GM20431 (cell line): ENCODE measurements around the gene BCR.

ENCODE experiments used
- in situ Hi-C: fragments of 300-500 bp; cut with MseI, MboI; formaldehyde crosslinking; loops from one replicate; pipeline ENCODE4 v1.15.0; 2020; ENCODE audit warnings: low sequenced_read_pairs; ENCODE audit not compliant: unreplicated experiment

BCR gene

DNA sequence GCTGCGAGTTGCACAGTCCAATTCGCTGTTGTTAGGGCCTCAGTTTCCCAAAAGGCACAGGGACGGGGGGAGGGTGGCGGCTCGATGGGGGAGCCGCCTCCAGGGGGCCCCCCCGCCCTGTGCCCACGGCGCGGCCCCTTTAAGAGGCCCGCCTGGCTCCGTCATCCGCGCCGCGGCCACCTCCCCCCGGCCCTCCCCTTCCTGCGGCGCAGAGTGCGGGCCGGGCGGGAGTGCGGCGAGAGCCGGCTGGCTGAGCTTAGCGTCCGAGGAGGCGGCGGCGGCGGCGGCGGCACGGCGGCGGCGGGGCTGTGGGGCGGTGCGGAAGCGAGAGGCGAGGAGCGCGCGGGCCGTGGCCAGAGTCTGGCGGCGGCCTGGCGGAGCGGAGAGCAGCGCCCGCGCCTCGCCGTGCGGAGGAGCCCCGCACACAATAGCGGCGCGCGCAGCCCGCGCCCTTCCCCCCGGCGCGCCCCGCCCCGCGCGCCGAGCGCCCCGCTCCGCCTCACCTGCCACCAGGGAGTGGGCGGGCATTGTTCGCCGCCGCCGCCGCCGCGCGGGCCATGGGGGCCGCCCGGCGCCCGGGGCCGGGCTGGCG, at the start of gene BCR:
Gene BCR (plus strand): TSS at position 209 of the 592 bp plus-strand sequence. CDS start 452 bp downstream, outside the sequence.
- in situ Hi-C loops = no loop called here

DNA sequence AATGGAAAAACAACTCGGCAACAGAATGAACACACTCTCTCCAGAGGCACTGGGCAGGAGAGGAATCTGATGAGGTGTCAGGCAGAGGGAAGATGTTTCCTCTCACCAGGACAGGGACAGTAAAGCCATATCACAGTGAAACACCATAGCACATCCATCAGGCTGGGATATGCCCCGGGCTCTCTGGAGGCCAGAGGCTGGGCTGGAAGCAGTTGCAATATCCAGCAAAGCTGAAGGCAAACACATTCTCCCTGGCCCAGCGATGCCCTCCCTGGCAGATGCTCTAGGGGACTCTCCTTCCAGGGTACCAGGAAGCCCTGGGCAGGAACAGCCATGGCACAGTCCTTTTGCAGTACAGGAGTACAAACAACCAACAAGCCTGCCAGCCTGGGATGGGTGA, 49.6 kb upstream of the BCR start:
- in situ Hi-C loops = loop anchor here (25.0 kb wide), 1 partner anchor 343 kb away; no protein-coding TSS in a partner anchor

DNA sequence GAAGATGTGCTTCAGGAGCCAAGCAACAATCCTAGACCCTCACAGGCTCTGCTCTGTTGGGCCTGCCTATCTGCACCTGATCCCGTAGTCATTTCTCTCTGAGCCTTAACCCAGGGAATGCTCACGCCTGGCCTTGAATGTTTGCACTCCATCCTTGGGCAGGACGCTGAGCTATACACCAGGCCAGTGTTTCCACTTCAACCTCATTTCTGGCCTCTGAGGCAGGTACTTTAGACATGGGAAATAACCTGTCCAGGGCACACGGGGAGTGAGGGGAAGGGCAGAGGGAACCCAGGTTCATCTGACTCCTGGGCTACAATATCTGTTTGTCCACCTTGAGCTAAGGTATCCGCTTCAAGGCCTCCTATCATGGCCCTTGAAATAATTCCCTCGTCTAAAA, 48.4 kb upstream of the BCR start:
- in situ Hi-C loops = loop anchor here (25.0 kb wide), 1 partner anchor 345 kb away; no protein-coding TSS in a partner anchor

DNA sequence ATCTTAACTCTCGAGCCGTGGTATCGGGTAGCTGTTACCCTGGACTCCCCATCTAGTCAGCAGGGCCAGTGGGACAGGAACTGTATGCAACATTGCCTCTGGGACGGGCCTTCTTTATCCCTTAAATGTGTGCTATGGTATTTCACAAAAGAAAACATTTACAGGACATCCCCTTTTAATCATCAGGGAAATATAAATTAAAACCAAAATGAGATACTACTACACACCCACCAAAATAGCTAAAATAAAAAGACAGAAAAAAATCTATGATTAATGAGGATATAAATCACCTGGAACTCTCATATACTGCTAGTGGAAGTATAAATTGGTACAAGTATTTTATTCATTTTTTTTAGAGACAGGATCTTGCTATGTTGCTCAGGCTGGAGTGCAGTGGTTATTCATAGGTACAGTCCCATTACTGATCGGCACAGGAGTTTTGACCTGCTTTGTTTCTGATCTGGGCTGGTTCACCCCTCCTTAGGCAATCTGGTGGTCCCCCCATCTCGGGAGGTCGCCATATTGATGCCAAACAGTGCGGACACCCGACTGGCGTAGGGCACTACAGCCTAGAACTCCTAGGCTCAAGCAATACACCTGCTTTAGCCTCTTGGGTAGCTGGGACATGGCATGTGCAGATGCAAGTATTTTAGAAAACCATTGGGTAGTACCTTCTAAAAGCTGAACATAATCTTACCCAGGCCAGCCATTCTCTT, 47.8 kb upstream of the BCR start:
- in situ Hi-C loops = loop anchor here (25.0 kb wide), 1 partner anchor 345 kb away; no protein-coding TSS in a partner anchor

DNA sequence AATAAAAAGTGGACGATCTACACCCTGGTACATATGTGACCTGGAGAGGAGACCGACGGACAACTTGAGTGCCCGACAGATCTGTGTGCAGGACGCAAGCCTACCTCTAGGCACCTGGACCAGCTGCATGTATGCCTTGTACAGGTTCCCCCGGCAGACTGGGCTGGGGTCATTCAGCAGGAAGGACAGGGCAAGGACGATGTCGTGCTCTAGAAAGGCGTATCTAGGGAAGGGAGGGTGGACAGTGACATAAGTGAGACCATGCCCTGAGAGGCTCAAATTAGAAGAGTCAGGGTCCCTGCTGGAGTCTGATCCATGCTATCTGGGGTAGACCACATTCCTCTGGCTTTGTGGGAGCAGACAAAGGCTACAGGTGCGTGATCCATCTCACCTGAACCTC, 46.4 kb upstream of the BCR start:
- in situ Hi-C loops = loop anchor here (25.0 kb wide), 1 partner anchor 347 kb away; no protein-coding TSS in a partner anchor

DNA sequence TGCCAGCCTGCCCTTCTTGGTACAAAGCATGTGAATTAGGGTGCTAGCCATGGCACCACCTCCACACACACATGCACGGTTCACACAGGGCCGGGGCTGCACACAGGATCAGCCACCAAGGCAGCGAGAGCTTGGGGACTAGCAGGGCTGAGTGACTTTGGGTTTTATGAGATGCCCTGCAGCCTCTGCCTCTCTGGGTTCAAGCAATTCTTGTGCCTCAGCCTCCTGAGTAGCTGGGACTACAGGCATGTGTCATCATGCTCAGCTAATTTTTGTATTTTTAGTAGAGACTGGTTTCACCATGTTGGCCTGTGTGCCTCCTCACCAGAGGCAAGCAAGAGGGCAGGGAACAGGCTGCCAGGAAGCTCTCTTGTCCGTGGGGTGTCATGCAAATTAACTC, 43.3 kb upstream of the BCR start:
- in situ Hi-C loops = loop anchor here (25.0 kb wide), 1 partner anchor 350 kb away; no protein-coding TSS in a partner anchor

DNA sequence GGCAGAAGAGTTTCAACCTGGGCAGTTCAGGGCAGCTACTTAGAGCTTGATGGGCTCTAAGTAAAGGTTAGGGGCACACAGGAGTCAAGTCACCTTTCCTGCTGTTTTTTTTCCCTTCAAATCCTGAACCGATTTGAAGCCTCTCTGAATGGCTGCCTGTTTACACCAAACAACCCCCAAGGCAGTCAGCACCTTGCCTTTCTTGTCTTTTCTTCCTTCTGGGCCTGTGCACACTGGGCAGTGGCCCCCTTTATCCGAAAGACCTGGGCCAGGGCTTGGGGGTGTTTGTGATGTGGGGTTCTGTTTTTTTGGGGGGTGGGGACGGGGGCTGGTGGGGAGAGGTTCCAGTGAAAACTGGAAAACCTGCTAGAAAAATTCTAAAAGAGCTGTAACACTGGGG, 42.8 kb upstream of the BCR start:
- in situ Hi-C loops = loop anchor here (25.0 kb wide), 1 partner anchor 350 kb away; no protein-coding TSS in a partner anchor

DNA sequence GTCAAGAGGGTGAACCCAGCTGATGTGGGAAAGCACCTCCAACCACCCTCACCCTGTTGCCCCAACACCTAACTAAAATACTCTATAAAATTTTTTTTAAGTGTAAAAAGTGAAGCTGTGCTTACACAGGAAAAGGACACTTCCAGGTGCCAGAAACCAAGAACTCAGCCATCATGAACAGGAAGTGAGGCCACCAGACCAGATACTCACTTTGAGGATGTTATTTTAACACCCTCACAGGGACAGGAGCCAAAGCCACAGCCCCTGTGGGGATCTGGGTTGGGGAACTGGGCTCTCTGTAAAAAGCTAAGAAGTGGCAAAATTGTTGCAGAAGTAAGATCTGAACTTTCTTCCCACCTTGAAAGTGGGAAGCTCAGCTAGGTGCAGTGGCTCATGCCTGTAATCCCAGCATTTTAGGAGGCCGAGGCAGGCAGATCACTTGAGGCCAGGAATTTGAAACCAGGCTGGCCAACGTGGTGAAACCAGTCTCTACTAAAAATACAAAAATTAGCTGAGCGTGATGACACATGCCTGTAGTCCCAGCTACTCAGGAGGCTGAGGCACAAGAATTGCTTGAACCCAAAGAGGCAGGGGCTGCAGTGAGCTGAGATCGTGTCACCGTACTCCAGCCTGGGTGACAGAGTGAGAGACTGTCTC, 42.3 kb upstream of the BCR start:
- in situ Hi-C loops = loop anchor here (25.0 kb wide), 1 partner anchor 351 kb away; no protein-coding TSS in a partner anchor

DNA sequence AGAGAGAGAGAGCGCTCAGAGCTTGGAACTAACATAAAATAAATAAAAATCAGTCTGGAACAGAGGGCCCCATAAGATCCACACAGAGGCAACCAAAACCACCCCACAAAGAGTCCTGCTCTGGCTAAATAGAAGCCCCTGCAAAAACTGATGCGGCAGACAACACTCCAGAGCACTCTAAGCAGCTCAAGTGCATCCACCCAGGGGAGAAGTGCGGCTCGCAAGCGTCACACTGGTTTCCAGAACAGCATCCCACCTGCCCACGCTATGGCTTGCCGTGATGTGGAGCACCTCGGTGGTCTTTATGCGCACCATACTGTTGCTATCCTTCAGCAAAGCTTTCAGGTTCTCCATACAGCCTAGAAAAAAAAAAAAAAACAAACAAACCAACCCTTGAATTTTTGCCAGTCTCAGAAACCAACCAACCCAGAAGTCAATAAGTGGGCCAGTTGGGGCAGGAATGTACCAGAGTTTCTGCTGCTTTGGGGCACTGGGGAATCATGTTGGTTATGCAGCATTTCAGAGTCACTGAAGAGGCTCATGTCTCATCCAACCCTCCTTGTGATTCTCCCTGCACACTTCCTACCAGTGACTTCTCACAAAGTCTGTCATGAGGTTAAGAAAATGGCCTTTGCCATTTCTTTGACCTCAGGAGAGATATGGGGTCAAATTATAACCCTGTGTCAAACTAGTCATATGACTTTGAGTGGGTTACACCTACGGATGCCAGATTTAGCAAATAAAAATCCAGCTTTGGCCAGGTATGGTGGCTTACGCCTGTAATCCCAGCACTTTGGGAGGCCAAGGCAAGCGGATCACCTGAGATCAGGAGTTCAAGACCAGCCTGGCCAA, 41.5 kb upstream of the BCR start:
- in situ Hi-C loops = loop anchor here (25.0 kb wide), 1 partner anchor 352 kb away; no protein-coding TSS in a partner anchor

DNA sequence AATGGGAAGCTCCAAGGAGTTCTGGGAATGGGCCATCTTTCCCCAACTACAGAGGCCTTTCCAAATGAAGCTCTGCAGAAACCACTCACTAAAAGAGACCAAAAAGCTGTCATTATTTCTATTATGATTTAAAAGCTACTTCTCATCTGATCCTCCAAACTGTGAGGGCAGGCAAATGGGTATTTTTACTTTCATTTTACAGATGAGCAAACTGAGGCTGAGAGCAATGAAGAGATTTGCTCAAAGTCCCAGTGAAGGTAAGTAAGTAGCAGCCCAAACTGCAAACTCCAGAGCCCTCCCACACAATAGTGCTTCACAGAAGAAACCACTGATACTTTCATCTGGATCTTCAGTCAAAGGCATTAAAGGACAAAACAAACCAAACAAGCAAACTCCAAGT, 39.9 kb upstream of the BCR start:
- in situ Hi-C loops = loop anchor here (25.0 kb wide), 1 partner anchor 353 kb away; no protein-coding TSS in a partner anchor

DNA sequence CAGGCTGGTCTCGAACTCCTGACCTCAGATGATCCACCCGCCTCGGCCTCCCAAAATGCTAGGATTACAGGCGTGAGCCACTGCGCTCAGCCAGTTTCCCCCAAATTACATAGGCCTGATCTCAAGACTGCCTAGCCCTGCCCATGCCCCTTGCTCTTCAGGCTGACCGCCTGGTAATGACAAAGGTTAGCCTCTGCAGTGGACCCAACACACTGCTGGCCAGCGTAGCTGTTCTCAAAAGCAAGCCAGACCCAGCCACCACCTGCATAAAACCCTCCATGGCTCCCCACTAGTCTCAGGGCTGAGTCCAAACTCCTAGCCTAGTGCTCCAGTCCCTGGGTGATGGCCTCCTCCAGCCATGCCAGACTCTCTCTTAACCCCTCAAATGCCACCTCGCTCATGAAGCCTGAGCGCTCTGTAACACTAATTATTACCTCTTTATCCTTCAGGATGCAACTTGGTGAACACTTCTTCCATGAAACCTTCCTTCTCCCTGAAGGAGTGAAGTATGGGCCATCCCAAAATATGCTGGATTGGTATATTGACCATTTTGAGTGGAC, 37.7 kb upstream of the BCR start:
- in situ Hi-C loops = loop anchor here (25.0 kb wide), 1 partner anchor 355 kb away; no protein-coding TSS in a partner anchor

DNA sequence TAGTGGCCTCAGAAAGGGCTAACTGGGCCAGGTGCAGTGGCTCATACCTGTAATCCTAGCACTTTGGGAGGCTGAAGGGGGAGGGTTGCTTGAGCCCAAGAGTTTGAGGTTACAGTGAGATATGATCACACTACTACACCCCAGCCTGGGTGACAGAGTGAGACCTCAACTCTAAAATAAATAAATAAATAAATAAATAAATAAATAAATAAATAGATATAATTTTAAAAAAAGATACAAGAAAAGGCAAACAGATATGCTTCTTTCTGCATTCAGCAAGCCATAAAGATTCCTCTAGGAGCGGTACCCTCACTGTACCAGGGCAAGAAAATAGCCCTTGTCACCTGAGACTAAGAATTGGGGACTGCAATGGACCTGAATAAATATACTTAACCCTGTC, 37.2 kb upstream of the BCR start:
- in situ Hi-C loops = loop anchor here (25.0 kb wide), 1 partner anchor 356 kb away; no protein-coding TSS in a partner anchor

DNA sequence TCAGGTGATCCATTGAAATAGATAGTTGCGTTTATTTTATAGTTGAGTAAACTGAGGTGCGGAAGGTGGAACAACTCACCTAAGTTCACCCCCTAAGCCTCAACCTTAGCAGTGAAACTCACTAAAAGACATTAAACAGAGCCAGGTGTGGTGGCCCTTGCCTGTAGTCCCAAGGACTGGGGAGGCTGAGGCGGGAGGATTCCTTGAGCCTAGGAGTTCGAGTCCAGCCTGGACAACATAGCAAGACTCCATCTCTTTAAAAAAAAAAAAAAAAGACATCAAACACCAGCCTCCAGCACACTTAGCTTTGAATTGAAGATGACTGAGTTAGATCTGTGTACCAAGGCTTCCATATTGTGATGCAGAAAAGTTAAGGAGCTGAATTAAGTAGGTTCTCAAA, 35.9 kb upstream of the BCR start:
- in situ Hi-C loops = loop anchor here (25.0 kb wide), 1 partner anchor 357 kb away; no protein-coding TSS in a partner anchor

DNA sequence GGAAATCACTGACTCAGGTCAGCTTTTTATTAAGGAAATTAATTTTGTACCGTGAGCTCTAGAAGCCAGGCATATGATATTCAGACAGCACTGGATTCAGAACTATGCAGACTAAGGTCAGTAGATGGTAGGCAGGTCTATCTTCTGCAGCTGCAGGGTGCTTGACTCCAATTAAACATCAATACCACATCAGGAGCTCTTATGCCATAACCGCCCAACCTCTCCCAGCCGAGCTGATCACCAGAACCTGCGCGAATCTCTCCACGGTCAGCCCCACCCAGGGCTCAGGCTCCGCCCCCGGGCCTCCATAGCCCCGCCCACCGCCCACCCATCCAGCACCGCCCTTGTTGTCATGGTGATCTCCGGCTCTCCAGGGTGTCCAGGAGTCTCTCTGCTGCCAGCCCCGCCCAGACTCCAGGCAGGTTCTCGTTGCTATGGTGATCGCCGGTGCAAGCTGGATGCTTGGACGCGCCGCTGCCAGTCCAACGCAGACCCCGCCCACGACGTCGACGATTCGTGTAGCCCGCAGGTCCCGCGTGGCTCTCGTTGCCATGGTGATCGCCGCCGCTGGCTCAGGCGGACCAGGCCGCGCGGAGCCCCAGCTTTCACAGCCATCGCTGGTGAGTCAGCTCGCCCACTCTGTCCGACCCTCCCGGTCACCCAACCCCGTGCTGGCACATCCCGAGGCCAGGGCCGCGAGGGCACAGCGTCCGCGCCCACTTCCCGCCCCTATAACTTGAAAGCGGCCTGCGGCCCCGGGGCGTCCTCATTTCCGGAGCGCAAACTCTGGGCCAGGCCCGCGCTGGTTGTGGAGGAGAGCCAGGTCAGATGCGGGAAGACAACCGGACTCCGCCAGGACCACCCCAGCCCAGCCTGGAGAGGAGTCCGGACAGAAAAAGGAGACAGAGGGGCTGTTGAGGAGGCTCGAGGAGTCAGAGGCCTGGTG, 35.1 kb upstream of the BCR start, which contains the start of gene RAB36:
Gene RAB36 (plus strand): TSS at position 546 of the 946 bp plus-strand sequence. CDS start 1,140 bp downstream, outside the sequence.
- in situ Hi-C loops = loop anchor here (25.0 kb wide), 1 partner anchor 358 kb away; no protein-coding TSS in a partner anchor

DNA sequence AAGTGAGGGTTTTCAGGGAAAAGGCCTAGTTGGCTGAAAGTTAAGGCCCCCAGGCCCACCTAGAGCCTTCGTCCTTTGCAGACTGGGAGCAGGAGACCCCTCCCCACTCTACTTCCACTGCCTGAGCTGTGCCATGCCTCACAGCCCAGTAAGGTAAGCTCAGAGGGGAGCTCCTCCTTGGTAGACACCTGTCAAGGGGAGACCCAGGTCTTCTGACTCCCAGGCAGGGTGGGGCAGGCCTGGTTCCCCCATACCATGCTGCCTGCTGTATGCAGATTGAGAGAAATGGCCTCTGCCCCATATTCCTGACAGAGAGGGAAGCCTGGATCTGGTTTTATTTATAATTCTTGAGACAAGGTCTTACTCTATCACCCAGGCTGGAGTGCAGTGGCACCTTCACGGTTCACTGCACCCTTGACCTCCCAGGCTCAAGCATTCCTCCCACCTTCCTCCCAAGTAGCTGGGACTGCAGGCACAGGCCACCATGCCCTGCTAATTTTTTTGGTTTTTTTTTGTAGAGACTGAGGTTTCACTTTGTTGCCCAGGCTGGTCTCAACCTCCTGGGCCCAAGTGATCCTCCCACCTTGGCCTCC, 34.3 kb upstream of the BCR start:
- in situ Hi-C loops = loop anchor here (25.0 kb wide), 1 partner anchor 359 kb away; no protein-coding TSS in a partner anchor

DNA sequence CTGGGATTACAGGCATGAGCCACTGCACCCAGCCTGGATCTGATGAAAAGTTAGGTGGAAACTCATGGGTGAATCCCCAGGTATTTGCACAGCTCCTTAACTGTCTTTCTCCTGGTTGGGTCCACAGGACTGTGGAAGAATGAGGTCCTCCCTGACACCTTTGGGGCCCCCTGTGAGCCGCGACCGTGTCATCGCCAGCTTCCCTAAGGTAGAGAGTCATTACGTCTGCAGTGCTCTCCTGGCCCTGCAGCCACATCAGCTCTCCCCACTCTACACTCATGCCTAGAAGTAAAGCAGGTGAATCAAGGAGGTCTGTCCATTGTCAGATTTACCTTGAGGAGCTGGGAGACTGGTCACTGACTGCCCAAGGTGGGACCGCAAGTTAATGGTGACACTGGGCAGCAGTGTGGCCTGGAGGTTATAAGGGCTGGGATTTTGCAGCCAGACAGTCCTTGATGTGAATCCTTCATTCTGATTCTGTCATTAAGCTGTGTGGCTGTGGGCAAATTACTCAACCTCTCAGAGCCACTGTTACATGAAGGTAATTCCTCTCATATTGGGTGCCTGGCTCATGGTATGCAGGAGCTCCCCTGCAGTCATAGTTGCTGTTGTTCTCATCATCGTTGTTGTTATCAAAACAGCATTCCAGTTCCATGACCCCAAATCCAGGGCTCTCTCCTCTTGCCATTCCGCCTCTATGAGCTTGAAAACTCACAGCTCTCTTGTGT, 33.7 kb upstream of the BCR start:
- in situ Hi-C loops = loop anchor here (25.0 kb wide), 1 partner anchor 359 kb away; no protein-coding TSS in a partner anchor
